Activated CD4-positive, alpha-beta T cell treated with anti-CD3 and anti-CD28 coated beads, Interleukin-2, amount 10 ng/mL, durations not matched to agents 7 days and 5 days (primary cell): ENCODE data around the gene CGNL1. TPM values are rescaled to one million over a fixed set of nuclear protein-coding genes. Genes with fewer than 3 reads are reported as not detected.

Experiments used
- CTCF ChIA-PET: fragments of 350-600 bp; sonication (Branson Sonifier 250); formaldehyde crosslinking; loops from one replicate; lab custom pipeline; 2021; ENCODE audit warnings: antibody characterized with exemption; lab: Charles Lee
- POLR2A ChIA-PET: fragments of 350-600 bp; sonication (Branson Sonifier 250); formaldehyde crosslinking; loops from one replicate; lab custom pipeline; 2021; ENCODE audit warnings: antibody characterized with exemption; lab: Charles Lee
- DNase-seq: peaks from one replicate; pipeline ENCODE4 v3.0.0-alpha.2; 2020
- H3K27ac Mint-ChIP-seq: one replicate; pipeline ENCODE4 v1.8.0; 2021; ENCODE audit warnings: mild to moderate bottlenecking, moderate library complexity, mixed read lengths
- H3K27me3 Mint-ChIP-seq: one replicate; pipeline ENCODE4 v1.8.0; 2021; ENCODE audit warnings: mixed read lengths
- H3K36me3 Mint-ChIP-seq: one replicate; pipeline ENCODE4 v1.8.0; 2021; ENCODE audit warnings: low read depth, mixed read lengths
- H3K4me1 Mint-ChIP-seq: one replicate; pipeline ENCODE4 v1.8.0; 2021; ENCODE audit warnings: mixed read lengths
- H3K4me3 Mint-ChIP-seq: one replicate; pipeline ENCODE4 v1.8.0; 2021; ENCODE audit warnings: mild to moderate bottlenecking, moderate library complexity, mixed read lengths
- H3K9me3 Mint-ChIP-seq: one replicate; pipeline ENCODE4 v1.8.0; 2021; ENCODE audit warnings: mixed read lengths
- total RNA-seq, 2 experiments: library from RNA; stranded (reverse); gene quantifications; one replicate each; pipeline ENCODE4 v1.2.3, GENCODE V29; 2021

Gene CGNL1
- total RNA-seq, 2 experiments from 2014 or later, result not detected

DNA sequence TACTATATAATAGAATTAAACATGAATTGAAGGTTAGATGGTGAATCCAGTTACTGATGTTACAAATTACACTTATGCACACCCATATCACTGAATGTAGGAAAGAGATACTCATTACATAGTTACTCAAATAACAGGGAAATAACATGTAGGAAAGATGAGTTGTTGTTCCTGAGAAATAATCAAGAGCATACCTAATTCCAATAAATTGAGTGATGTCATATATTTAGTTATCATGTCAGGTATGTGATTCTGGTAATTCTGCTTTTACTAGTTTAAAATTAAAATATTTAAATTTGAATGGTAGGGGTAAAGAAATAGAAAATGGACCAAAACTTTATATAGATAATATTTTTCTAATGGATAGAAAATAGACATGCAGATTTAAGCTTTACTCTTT is 112.8 kb downstream of the CGNL1 start:
- Mint-ChIP-seq H3K27ac (no peak overlapping the region), H3K4me3 (no peak overlapping the region), H3K4me1 (no peaks in the 10 kb centered on the region), H3K27me3 (peaks cover 46% of the 10 kb centered on the region), H3K36me3 (no peaks in the 10 kb centered on the region), H3K9me3 (no peaks in the 10 kb centered on the region)
- DNase-seq, result no peak
- ChIA-PET CTCF (no interaction called here), POLR2A (no interaction called here)

DNA sequence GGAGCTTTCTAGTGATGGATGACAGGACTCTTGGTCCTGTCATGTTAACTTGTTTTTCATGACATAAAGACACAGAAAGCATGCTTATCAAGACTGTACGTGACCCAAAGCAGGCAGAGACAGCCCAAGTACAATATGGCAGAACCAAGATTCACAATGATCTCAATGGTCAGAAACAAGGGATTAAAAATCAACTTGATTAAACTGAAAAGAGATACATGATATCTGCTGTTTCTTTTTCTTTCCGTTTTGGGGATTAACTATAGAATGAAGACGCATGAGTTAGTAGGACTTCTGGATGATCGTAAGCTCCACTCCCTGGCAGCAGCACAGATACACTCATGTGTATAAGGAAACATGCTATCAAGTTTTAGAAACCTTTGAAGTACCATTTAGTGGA is 117.0 kb downstream of the CGNL1 start:
- H3K9me3 Mint-ChIP-seq, result no peaks in the 10 kb centered on the region
- CTCF ChIA-PET, result no interaction called here
- no peaks in the 10 kb centered on the region for H3K36me3 Mint-ChIP-seq
- no peak overlapping the region for H3K4me3 Mint-ChIP-seq
- no peak overlapping the region for H3K27ac Mint-ChIP-seq
- peaks cover 5% of the 10 kb centered on the region for H3K4me1 Mint-ChIP-seq
- peaks cover 23% of the 10 kb centered on the region for H3K27me3 Mint-ChIP-seq
- DNase-seq, result no peak
- POLR2A ChIA-PET, result no interaction called here

DNA sequence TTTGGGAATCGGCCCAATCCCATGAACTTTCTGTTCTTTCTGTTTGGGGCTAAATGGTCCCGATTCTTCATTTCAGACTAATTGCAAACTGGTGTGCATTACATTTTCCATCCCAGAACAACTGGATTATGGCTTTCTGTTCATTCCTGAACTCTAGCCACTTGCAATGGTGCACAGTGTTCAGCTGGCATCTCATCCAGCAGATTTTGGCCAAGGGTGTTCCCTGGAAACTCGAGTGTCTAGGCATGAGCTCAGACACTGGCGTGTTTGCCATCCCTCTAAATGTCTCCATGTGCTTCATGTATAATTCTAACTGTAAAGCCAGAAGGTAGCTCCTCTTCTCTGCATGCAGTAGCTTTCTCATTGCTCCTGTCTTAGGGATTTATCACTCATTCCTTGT is 118.3 kb downstream of the CGNL1 start:
- no peaks in the 10 kb centered on the region for H3K36me3 Mint-ChIP-seq
- H3K4me3 Mint-ChIP-seq, result no peak overlapping the region
- no peak for DNase-seq
- ChIA-PET POLR2A (no interaction called here), CTCF (interaction anchor here (1.2 kb wide), 1 partner anchor 154 kb away, joined by 3 read pairs; no protein-coding TSS in a partner anchor)
- no peak overlapping the region for H3K27ac Mint-ChIP-seq
- no peaks in the 10 kb centered on the region for H3K9me3 Mint-ChIP-seq
- H3K27me3 Mint-ChIP-seq, result peaks cover 22% of the 10 kb centered on the region
- peaks cover 5% of the 10 kb centered on the region for H3K4me1 Mint-ChIP-seq

DNA sequence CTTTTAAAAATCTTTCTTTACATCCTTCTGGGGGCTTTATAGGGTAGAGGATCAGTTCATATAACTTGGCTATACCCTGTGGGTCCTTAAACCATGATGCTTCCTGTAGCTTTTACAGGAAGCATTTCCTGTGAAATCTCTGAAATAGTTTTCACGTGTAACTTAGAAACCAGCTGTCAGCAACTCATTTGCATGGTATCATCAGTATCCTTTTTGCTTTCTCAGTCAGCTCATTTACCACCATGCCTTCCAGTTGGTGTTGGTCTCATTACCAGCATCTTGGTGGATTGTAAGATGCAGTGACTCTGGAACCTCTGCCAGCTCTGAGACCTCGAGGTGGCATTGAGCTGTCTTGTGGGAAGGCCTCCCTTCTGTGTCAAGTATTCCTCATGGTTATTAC is 118.7 kb downstream of the CGNL1 start:
- no peak for DNase-seq
- Mint-ChIP-seq H3K27ac (no peak overlapping the region), H3K9me3 (no peaks in the 10 kb centered on the region), H3K27me3 (peaks cover 18% of the 10 kb centered on the region), H3K36me3 (no peaks in the 10 kb centered on the region), H3K4me1 (peaks cover 5% of the 10 kb centered on the region), H3K4me3 (no peak overlapping the region)
- POLR2A ChIA-PET, result no interaction called here
- CTCF ChIA-PET, result interaction anchor here (1.2 kb wide), 1 partner anchor 154 kb away, joined by 3 read pairs; no protein-coding TSS in a partner anchor

DNA sequence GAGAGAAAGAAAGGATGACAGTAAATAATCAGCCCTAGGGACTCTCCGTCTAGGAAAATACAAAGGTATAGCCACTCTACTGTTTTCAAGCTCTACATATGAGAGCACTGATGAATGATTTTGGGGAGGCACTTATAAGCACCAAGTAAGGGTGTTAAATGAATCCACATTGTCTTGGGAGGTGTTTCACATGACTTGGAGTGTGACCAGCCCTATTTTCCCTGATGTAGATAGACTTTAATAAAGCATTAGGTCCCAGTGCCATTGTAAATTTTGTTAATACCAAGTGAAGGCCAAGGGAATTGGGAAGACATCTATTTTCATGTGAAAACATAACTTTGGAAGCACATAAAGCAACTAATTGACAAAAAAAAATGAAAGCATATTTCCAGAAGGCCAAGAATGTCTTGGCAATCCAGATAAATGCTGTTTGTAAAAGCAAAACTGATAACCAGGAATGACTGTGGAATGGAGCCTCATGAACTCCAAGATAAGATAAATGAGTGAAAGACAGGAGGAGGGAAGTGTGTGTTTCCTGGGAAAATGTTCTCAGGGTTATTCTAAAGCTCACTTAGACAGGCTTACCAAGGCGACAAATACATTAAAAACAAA is 119.4 kb downstream of the CGNL1 start:
- POLR2A ChIA-PET, result no interaction called here
- Mint-ChIP-seq H3K4me3 (no peak overlapping the region), H3K36me3 (no peaks in the 10 kb centered on the region), H3K4me1 (peaks cover 5% of the 10 kb centered on the region), H3K27ac (no peak overlapping the region), H3K27me3 (peaks cover 16% of the 10 kb centered on the region), H3K9me3 (no peaks in the 10 kb centered on the region)
- CTCF ChIA-PET, result interaction anchor here (0.7 to 1.2 kb wide), 2 partner anchors 21 to 155 kb away, joined by 3 read pairs; no protein-coding TSS in a partner anchor
- DNase-seq, result no peak

DNA sequence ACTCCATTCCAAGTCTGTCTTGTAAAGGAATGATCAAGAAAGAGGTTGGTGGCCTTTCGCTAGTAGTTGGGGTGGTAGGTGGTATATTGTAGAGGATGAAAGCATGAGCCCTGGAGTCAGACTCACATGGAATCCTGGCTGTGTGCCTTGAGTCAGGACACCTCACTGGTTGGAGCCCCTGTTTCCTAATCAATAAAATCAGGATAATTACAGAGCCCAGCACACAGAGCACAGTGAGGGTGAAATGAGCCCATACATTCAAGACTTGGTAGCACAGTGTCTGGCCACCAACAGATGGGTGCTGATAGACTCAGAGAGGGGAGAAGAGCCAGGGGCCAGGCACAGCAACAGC is 120.3 kb downstream of the CGNL1 start:
- H3K4me1 Mint-ChIP-seq, result peaks cover 5% of the 10 kb centered on the region
- H3K9me3 Mint-ChIP-seq, result no peaks in the 10 kb centered on the region
- no peak overlapping the region for H3K27ac Mint-ChIP-seq
- DNase-seq, result no peak
- H3K4me3 Mint-ChIP-seq, result no peak overlapping the region
- POLR2A ChIA-PET, result no interaction called here
- no peaks in the 10 kb centered on the region for H3K36me3 Mint-ChIP-seq
- CTCF ChIA-PET, result no interaction called here
- peaks cover 12% of the 10 kb centered on the region for H3K27me3 Mint-ChIP-seq

DNA sequence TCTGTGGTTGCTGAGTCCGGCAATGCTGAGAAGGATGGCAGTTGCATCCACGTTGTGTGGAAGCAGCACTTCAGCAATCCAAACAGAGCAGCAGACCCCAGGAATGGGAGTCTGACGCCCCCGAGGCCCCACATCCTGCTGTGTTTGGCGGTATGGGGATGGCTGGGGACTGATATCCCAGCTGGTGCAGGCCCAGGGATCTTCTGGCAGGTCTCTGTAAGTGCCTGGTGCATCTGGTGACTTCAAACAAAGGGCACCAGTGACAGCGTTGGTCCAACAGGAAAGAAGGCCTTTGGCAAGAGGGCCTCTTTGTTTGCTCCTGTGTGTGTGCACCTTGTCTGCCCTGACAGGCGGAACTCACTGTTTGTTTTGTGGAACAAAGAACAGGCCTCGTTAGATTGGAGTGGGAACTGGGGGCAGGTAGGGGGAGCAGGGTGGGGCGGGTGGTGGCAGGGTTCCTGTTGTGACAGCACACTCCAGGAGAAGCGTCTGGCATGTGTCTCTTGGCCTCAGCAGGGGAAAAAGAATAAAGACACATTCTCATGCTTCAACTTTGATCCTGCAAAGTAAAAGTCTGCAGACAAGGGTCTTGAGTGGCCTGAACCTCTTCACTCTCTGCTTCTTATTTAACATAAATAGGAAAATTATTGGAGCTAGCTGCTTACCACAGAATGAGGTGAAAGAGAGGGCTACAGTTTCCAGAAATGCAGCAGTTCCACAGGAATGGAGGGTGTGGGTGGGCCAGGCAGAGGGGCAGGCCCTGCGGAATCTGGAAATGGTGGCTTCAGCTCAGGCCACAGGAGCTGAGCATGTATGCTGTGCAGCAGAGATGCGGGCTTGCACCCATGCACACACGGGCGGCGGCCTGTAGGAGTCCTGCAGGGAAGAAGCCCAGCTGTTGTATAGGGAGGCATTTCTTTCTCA is 120.9 kb downstream of the CGNL1 start:
- peaks cover 5% of the 10 kb centered on the region for H3K4me1 Mint-ChIP-seq
- no peaks in the 10 kb centered on the region for H3K9me3 Mint-ChIP-seq
- H3K27ac Mint-ChIP-seq, result no peak overlapping the region
- no peak overlapping the region for H3K4me3 Mint-ChIP-seq
- no peaks in the 10 kb centered on the region for H3K36me3 Mint-ChIP-seq
- peaks cover 10% of the 10 kb centered on the region for H3K27me3 Mint-ChIP-seq
- CTCF ChIA-PET, result no interaction called here
- DNase-seq, result no peak
- POLR2A ChIA-PET, result no interaction called here

DNA sequence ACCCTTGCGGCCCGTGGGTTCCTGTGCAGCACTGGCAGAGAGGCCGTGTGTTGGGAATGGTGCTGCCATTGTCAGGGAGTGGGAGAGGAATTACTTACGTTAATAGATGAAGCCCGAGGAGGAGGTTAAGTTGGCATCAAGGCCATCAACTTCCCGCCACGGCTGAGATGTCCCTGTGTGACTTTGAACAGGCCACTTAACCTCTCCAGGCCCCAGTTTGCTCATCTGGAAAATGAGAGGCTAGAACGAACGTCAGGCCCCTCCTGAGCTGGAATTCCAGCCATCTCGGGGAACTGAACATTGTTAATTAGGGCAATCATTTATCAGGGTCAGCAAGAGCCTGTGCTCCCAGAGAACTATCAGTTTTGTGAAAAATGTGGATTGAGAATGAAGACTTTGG is 124.0 kb downstream of the CGNL1 start:
- Mint-ChIP-seq H3K4me1 (peaks cover 2% of the 10 kb centered on the region), H3K27me3 (no peaks in the 10 kb centered on the region), H3K27ac (no peak overlapping the region), H3K36me3 (no peaks in the 10 kb centered on the region), H3K4me3 (no peak overlapping the region), H3K9me3 (no peaks in the 10 kb centered on the region)
- ChIA-PET CTCF (interaction anchor here (0.6 kb wide), 1 partner anchor 154 kb away, joined by 4 read pairs; no protein-coding TSS in a partner anchor), POLR2A (no interaction called here)
- DNase-seq, result no peak

DNA sequence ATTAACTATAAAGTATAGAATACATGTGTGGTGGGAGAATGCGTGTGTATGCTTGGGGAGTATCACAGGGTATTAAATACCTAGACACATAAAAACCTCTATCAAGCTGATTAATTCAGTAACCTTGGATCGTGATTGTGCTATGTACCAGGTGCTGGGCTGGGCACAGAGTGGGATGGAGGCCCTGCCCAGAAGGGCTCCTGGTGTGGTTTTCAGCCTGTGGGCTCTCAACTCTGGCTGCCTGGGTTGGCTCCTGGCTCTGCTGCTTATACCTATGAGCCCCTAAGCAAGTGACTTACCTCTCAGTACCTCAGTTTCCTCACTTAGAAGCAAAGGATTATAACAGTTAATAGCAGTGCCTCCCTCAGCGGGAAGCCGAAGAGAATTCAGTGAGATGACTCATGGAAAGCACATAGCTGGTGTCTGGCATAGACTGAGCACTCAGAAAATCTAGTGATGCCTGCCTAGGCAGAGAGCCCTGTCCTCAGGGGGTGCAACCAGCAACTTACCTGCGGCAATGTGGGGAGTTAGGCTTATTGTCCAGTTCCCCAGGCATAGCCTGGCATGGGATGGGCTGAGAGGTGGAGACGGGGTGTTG is 124.8 kb downstream of the CGNL1 start:
- no peaks in the 10 kb centered on the region for H3K36me3 Mint-ChIP-seq
- no peak for DNase-seq
- no peaks in the 10 kb centered on the region for H3K27me3 Mint-ChIP-seq
- no peaks in the 10 kb centered on the region for H3K4me1 Mint-ChIP-seq
- no peak overlapping the region for H3K4me3 Mint-ChIP-seq
- POLR2A ChIA-PET, result no interaction called here
- no peaks in the 10 kb centered on the region for H3K9me3 Mint-ChIP-seq
- H3K27ac Mint-ChIP-seq, result no peak overlapping the region
- CTCF ChIA-PET, result interaction anchor here (0.6 kb wide), 1 partner anchor 153 kb away, joined by 4 read pairs; no protein-coding TSS in a partner anchor

DNA sequence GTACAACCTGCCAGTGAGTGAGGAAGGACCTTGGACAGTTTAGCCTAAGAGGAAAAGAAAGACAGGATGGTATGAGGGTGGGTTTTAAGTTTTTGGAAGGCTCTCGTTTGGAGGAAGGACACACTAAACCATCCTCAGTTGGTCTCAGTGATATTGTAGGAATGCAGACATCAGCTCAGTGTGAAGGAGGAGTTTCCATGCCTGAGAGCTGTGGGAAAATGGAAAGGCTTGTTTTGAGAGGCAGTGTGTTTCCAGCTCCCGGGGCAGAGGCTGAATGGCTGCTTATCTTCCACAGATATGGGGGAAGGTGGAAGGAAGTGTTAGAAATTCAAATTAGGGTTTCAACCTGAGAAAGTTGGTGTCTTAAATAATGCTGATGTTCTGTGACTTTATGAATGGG is 125.8 kb downstream of the CGNL1 start:
- ChIA-PET CTCF (no interaction called here), POLR2A (no interaction called here)
- H3K4me1 Mint-ChIP-seq, result no peaks in the 10 kb centered on the region
- no peak overlapping the region for H3K27ac Mint-ChIP-seq
- H3K4me3 Mint-ChIP-seq, result no peak overlapping the region
- DNase-seq, result no peak
- no peaks in the 10 kb centered on the region for H3K9me3 Mint-ChIP-seq
- no peaks in the 10 kb centered on the region for H3K36me3 Mint-ChIP-seq
- no peaks in the 10 kb centered on the region for H3K27me3 Mint-ChIP-seq

DNA sequence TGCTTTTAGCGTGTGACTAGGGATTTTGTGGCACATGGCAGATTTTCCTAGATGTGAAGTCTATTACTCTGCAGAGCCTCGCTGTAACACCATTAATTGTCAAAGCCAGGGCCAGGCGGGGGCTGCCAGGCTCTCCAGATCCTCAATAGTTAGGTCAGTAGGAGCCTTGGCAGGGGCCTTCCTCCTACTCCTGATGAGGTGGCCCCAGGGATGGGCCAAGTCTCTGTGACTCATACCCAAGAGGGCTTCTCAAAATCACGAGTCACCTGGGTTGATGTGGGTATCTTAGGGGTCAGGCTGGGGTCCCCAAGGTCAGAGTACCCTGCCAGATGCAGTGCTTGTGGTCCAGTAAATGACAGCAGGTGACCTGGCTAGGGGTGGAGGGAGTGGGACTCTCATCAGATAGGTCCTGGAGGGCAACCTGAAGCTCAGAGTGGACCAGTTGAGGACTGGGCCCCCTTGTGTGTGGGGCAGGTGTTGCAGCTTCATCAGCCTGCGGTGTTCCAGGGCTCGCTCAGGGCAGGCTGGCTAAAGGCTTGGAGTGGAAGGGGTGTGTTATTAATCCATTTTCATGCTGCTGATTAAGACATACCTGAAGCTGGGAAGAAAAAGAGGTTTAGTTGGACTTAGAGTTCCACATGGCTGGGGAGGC is 126.9 kb downstream of the CGNL1 start:
- POLR2A ChIA-PET, result no interaction called here
- Mint-ChIP-seq H3K4me1 (no peaks in the 10 kb centered on the region), H3K36me3 (no peaks in the 10 kb centered on the region), H3K27me3 (no peaks in the 10 kb centered on the region), H3K4me3 (no peak overlapping the region), H3K27ac (no peak overlapping the region), H3K9me3 (no peaks in the 10 kb centered on the region)
- CTCF ChIA-PET, result no interaction called here
- no peak for DNase-seq

DNA sequence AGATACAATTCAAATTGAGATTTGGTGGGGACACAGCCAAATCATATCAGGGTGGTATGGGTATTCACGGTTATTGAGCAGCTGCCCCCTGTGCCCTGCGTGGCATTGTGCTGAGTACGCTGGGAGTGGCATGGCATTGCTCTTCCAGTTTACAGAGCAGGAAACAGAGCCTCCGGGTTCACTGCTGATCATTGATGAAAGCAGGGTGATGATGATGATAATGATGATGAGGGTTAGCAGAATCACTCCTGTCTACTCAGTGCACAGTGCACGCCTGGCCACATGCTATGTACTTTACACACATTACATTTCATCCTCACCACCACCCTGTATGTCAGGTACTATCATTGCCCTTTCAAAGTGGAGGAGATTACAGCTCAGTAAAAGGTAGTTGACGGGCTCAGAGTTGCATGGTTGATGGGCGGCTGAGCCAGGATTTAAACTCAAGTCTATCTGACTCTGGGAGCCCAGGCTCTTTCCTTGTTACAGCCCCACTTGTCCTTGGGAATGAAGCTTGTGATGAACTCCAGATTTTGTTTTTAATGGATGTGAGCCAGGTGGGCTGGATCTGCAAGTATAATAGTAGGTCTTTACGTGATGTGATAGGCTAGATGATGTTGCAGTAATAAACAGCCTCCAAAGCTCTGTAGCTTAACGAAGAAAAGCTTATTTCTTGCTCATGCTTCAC is 127.8 kb downstream of the CGNL1 start:
- Mint-ChIP-seq H3K4me3 (no peak overlapping the region), H3K27ac (no peak overlapping the region), H3K4me1 (no peaks in the 10 kb centered on the region), H3K36me3 (no peaks in the 10 kb centered on the region), H3K27me3 (no peaks in the 10 kb centered on the region), H3K9me3 (no peaks in the 10 kb centered on the region)
- ChIA-PET POLR2A (no interaction called here), CTCF (no interaction called here)
- DNase-seq, result no peak
